Stimulated activated naive B cell treated with anti-CD40 and anti-IgM and Interleukin-4, amounts not matched to agents 10 μg/mL and 1 μg/mL and 100 μg/mL, for 72 hours (primary cell): Measurements from ENCODE around the gene NUAK1.

ENCODE experiments used
- ATAC-seq, 2 donors: fragments of 150-1000 bp; cut with Tn5 transposase; replicated peaks; 2 replicates each; pipeline ENCODE4 v1.10.0; 2021; ENCODE audit warnings: moderate library complexity in 1 of 2
- DNase-seq: peaks from one replicate; pipeline ENCODE4 v3.0.0; 2021
- H3K27ac Mint-ChIP-seq: one replicate; pipeline ENCODE4 v1.8.0; 2022; ENCODE audit warnings: mild to moderate bottlenecking, mixed read lengths
- H3K27me3 Mint-ChIP-seq, 2 donors: one replicate each; pipeline ENCODE4 v1.8.0; 2022; ENCODE audit warnings: mixed read lengths in 2 of 2
- H3K36me3 Mint-ChIP-seq, 2 donors: one replicate each; pipeline ENCODE4 v1.8.0; 2022; ENCODE audit warnings: mixed read lengths in 2 of 2, mild to moderate bottlenecking in 1 of 2
- H3K4me1 Mint-ChIP-seq, 2 donors: one replicate each; pipeline ENCODE4 v1.8.0; 2022; ENCODE audit warnings: mixed read lengths in 2 of 2, mild to moderate bottlenecking in 1 of 2
- H3K4me3 Mint-ChIP-seq, 2 donors: one replicate each; pipeline ENCODE4 v1.8.0; 2022; ENCODE audit warnings: mild to moderate bottlenecking in 2 of 2, mixed read lengths in 2 of 2, moderate library complexity in 1 of 2
- H3K9me3 Mint-ChIP-seq, 2 donors: one replicate each; pipeline ENCODE4 v1.8.0; 2022; ENCODE audit warnings: mixed read lengths in 2 of 2, mild to moderate bottlenecking in 1 of 2

NUAK1 gene

GRCh38 chr12:106097011-106097410 is 41.7 kb downstream of the NUAK1 start:
- Mint-ChIP-seq H3K4me1 (no peaks in the 10 kb centered on the region), H3K27ac (no peak overlapping the region), H3K4me3 (no peak overlapping the region), H3K36me3 (no peaks in the 10 kb centered on the region), H3K9me3 (peaks cover 0 to 4% of the 10 kb centered on the region in 2 donors), H3K27me3 (peaks cover 13 to 16% of the 10 kb centered on the region in 2 donors)
- ATAC-seq (no peak), DNase-seq (no peak)

DNA sequence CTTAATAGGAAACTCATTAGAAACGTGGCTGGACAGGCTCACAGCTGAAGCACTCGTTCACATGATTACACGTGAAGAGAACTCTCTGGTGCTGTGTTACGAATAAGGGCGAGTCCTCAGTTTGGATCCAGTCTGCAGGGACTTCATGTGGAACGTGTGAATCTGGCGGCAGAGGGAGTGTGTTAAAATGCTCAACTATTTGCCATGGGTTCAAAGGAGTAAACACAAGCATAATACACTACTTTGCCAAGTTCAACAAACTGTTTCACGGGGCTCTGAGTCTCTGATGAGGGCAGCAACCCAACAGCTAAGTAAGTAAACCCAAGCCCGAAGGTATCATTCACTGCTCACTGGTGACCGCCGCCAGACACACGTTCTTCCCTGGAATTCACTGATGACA is 42.4 kb downstream of the NUAK1 start:
- no peak for DNase-seq
- Mint-ChIP-seq H3K4me3 (no peak overlapping the region), H3K27ac (no peak overlapping the region), H3K9me3 (peaks cover 0 to 4% of the 10 kb centered on the region in 2 donors), H3K36me3 (no peaks in the 10 kb centered on the region), H3K27me3 (peaks cover 9 to 12% of the 10 kb centered on the region in 2 donors), H3K4me1 (no peaks in the 10 kb centered on the region)
- no peak for ATAC-seq

- Mint-ChIP-seq H3K36me3 (no peaks in the 10 kb centered on the region), H3K27me3 (peaks cover 4 to 6% of the 10 kb centered on the region in 2 donors), H3K4me3 (no peak overlapping the region), H3K4me1 (no peaks in the 10 kb centered on the region), H3K9me3 (no peaks in the 10 kb centered on the region), H3K27ac (no peak overlapping the region)
- ATAC-seq (no peak), DNase-seq (no peak)
Observed at GRCh38 chr12:106094304-106094703, 44.5 kb downstream of the NUAK1 start.

- H3K4me1 Mint-ChIP-seq, result no peaks in the 10 kb centered on the region
- H3K27ac Mint-ChIP-seq, result no peak overlapping the region
- no peaks in the 10 kb centered on the region for H3K9me3 Mint-ChIP-seq
Observed at GRCh38 chr12:106093246-106093645, 45.5 kb downstream of the NUAK1 start.

DNA sequence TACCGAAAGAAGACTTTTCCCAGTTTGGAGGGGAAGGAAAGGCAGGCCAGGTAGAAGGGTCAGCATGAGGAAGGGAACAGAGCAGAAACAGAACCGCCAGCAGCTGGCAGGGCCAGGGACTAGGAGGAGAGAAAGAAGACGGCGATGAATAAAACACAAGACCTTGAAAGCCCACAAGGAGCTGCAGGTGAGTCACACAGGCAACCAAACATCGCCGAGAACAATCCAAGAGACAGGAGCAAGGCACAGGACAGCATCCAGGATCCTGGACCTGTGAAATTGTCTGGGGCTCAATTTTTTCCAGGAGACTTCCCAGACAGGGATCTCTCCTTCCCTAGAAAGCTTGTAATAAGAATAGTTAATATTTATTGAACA is 47.3 kb downstream of the NUAK1 start:
- Mint-ChIP-seq H3K27ac (no peak overlapping the region), H3K27me3 (peaks cover 0 to 20% of the 10 kb centered on the region in 2 donors), H3K4me1 (no peaks in the 10 kb centered on the region), H3K36me3 (no peaks in the 10 kb centered on the region), H3K4me3 (no peak overlapping the region), H3K9me3 (no peaks in the 10 kb centered on the region)
- ATAC-seq, result no peak
- no peak for DNase-seq

More at GRCh38 chr12:106093246-106093645, 45.5 kb downstream of the NUAK1 start:
- Mint-ChIP-seq H3K27me3 (peaks cover 0 to 6% of the 10 kb centered on the region in 2 donors), H3K4me3 (no peak overlapping the region), H3K36me3 (no peaks in the 10 kb centered on the region)
- ATAC-seq, result no peak
- DNase-seq, result no peak

GRCh38 chr12:106090591-106091445 is 47.9 kb downstream of the NUAK1 start:
- no peaks in the 10 kb centered on the region for H3K36me3 Mint-ChIP-seq
- ATAC-seq, result no peak
- H3K27me3 Mint-ChIP-seq, result peaks cover 0 to 20% of the 10 kb centered on the region in 2 donors
- no peak overlapping the region for H3K27ac Mint-ChIP-seq
- H3K4me3 Mint-ChIP-seq, result no peak overlapping the region
- H3K4me1 Mint-ChIP-seq, result no peaks in the 10 kb centered on the region
- no peak for DNase-seq
- H3K9me3 Mint-ChIP-seq, result no peaks in the 10 kb centered on the region

DNA sequence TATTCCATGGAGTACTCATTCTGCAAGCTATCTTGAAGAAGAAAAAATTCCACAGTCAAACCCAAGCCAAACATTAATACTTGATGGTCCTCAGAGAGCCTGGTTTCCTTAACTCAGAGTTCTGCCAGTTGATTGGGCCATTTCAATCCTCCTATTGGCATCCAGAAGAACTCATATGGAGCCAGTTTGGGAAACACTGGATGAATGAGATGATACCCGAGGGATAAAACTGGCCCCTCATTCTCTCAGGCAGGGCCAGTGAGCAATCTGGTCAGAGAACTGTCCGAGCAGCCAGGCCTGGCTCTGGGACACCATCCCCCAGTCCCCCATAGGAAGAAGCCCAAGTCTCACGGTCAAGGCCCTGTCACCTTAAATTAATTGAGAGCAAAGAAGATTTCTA is 48.8 kb downstream of the NUAK1 start:
- Mint-ChIP-seq H3K27me3 (peaks cover 0 to 20% of the 10 kb centered on the region in 2 donors), H3K36me3 (no peaks in the 10 kb centered on the region), H3K4me1 (no peaks in the 10 kb centered on the region), H3K9me3 (no peaks in the 10 kb centered on the region), H3K4me3 (no peak overlapping the region), H3K27ac (no peak overlapping the region)
- DNase-seq, result no peak
- no peak for ATAC-seq

DNA sequence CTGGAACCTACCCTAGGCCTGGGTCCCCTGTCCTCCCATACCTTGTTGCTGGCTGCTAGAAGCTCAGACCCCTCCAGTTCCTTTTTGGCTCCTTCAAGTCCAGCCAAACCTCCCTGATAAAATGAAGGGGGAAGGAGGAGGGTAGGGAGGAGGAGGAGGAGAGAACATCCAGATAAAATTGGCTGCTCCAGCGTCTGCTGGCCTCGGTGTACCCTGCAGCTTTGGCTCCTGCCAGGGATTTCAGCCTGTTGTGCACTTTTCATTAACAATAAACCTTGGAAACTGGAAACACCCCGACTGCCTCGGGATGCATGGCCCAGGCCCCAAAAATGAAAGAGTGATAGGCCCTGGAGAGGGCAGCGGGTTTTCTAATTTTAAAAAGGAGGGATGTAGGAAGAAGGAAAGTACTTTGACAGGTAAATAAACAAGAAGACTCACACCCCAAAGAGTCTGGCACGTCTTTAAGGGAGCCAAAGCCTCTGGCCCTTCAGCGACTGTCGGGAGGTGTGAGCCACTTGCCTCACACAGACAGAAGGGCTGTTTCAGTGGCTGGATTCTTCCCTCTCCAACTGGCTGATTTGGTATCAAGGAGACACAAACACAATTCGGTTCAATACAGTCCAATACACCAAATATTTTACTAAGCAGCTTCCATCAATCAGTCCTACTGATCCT is 49.8 kb downstream of the NUAK1 start:
- Mint-ChIP-seq H3K9me3 (no peaks in the 10 kb centered on the region), H3K36me3 (no peaks in the 10 kb centered on the region), H3K27me3 (peaks cover 5 to 15% of the 10 kb centered on the region in 2 donors), H3K4me3 (no peak overlapping the region), H3K27ac (no peak overlapping the region), H3K4me1 (no peaks in the 10 kb centered on the region)
- ATAC-seq (no peak), DNase-seq (no peak)

DNA sequence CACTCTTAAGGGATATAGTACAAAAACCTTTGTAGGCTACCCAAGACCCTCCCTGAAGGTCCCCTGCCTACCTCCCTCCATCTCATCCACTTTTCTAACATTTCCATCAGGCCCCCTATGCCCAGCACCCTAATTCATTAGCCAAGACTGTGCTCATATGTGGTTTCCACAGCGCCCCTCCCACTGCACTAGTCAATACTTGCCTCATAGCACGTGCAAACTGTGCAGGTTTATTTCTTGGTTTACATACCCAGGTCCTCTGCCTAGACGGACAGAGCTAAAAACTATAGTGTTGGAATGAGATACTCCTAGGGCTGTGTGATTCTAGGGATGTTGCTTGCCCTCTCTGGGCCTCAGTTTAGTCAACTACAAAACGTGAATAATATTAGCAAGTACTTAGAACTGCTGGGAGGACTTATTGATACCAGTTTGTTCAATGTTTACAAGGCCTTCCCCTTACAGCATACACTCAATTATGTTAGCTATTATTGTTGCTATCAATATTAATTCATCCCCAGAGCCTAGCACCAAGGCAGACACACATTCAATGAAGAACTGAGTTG is 50.4 kb downstream of the NUAK1 start:
- no peak overlapping the region for H3K27ac Mint-ChIP-seq
- ATAC-seq (no peak), DNase-seq (no peak)
- peaks cover 6 to 20% of the 10 kb centered on the region in 2 donors for H3K27me3 Mint-ChIP-seq
- no peak overlapping the region for H3K4me3 Mint-ChIP-seq
- H3K9me3 Mint-ChIP-seq, result no peaks in the 10 kb centered on the region
- H3K36me3 Mint-ChIP-seq, result no peaks in the 10 kb centered on the region
- H3K4me1 Mint-ChIP-seq, result no peaks in the 10 kb centered on the region

DNA sequence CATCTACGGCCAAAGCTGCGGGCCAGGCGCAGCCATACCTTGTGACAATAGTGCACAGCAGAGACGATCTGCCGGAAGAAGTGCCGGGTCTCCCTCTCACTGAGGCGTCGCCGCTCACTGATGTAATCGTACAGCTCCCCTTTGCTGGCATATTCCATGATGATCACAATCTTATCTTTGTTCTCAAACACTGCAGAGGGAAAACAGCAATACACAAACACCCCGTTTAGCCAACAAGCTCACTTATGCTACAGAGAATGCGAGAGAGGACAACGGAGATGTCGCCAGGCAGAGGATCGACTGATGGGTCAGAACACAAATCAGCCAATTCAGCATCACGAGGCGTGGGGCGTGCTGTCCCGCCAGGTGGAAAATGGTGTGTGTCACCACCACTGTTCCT is 52.1 kb downstream of the NUAK1 start:
- no peak for ATAC-seq
- DNase-seq, result no peak
- peaks cover 10 to 30% of the 10 kb centered on the region in 2 donors for H3K27me3 Mint-ChIP-seq

GRCh38 chr12:106085213-106085612 is 53.5 kb downstream of the NUAK1 start:
- no peaks in the 10 kb centered on the region for H3K4me1 Mint-ChIP-seq
- DNase-seq (no peak), ATAC-seq (no peak)
- no peaks in the 10 kb centered on the region for H3K36me3 Mint-ChIP-seq
- no peaks in the 10 kb centered on the region for H3K9me3 Mint-ChIP-seq
- no peak overlapping the region for H3K27ac Mint-ChIP-seq
- peaks cover 10 to 30% of the 10 kb centered on the region in 2 donors for H3K27me3 Mint-ChIP-seq
- H3K4me3 Mint-ChIP-seq, result no peak overlapping the region

More for the DNA sequence above, 52.1 kb downstream of the NUAK1 start:
- Mint-ChIP-seq H3K9me3 (no peaks in the 10 kb centered on the region), H3K36me3 (no peaks in the 10 kb centered on the region), H3K4me3 (no peak overlapping the region), H3K4me1 (no peaks in the 10 kb centered on the region), H3K27ac (no peak overlapping the region)

GRCh38 chr12:106084759-106085158 is 54.0 kb downstream of the NUAK1 start:
- H3K9me3 Mint-ChIP-seq, result no peaks in the 10 kb centered on the region
- no peak for ATAC-seq
- H3K4me1 Mint-ChIP-seq, result no peaks in the 10 kb centered on the region
- no peak overlapping the region for H3K4me3 Mint-ChIP-seq
- H3K36me3 Mint-ChIP-seq, result no peaks in the 10 kb centered on the region
- H3K27me3 Mint-ChIP-seq, result peaks cover 10 to 32% of the 10 kb centered on the region in 2 donors
- DNase-seq, result no peak
- H3K27ac Mint-ChIP-seq, result no peak overlapping the region

GRCh38 chr12:106084014-106084671 is 54.6 kb downstream of the NUAK1 start:
- ATAC-seq (no peak), DNase-seq (no peak)
- no peaks in the 10 kb centered on the region for H3K4me1 Mint-ChIP-seq
- H3K9me3 Mint-ChIP-seq, result peaks cover 0 to 1% of the 10 kb centered on the region in 2 donors
- H3K4me3 Mint-ChIP-seq, result no peak overlapping the region
- no peaks in the 10 kb centered on the region for H3K36me3 Mint-ChIP-seq
- no peak overlapping the region for H3K27ac Mint-ChIP-seq
- H3K27me3 Mint-ChIP-seq, result peaks cover 12 to 38% of the 10 kb centered on the region in 2 donors
